HepG2 (cell line): ENCODE data around the gene BBS12. TPM values are rescaled to one million over a fixed set of nuclear protein-coding genes. Genes with fewer than 3 reads are reported as not detected.

Source experiments
- EHMT2 ChIP-seq: fragments of 200-600 bp; sonication (generic); IDR thresholded peaks from 2 replicates; pipeline ENCODE4 v1.7.0; 2017; ENCODE audit warnings: antibody characterized with exemption, low read depth, low read length, borderline replicate concordance
- ESRRA ChIP-seq: sonication (generic); formaldehyde crosslinking; IDR thresholded peaks from 2 replicates; pipeline ENCODE4 v1.5.1; 2020; ENCODE audit warnings: mild to moderate bottlenecking, low read depth, missing genetic modification reagents
- HMGA1 ChIP-seq: sonication (generic); formaldehyde crosslinking; conservative IDR thresholded peaks from 2 replicates; pipeline ENCODE4 v1.4.0; 2020; ENCODE audit warnings: missing genetic modification reagents
- JUND ChIP-seq: sonication (generic); formaldehyde crosslinking; IDR thresholded peaks from 2 replicates; pipeline ENCODE4 v1.8.0; 2022; ENCODE audit warnings: mild to moderate bottlenecking, missing genetic modification reagents
- KLF12 ChIP-seq: sonication (generic); formaldehyde crosslinking; IDR thresholded peaks from 2 replicates; pipeline ENCODE4 v1.4.0; 2020; ENCODE audit warnings: missing genetic modification reagents, borderline replicate concordance
- MED13 ChIP-seq: sonication (generic); formaldehyde crosslinking; IDR thresholded peaks from 2 replicates; pipeline ENCODE4 v1.5.0; 2020; ENCODE audit warnings: missing genetic modification reagents
- MYC ChIP-seq: sonication (generic); formaldehyde crosslinking; IDR thresholded peaks from 2 replicates; pipeline ENCODE4 v1.9.0; 2021; ENCODE audit warnings: missing genetic modification reagents, borderline replicate concordance
- MYPOP ChIP-seq: sonication (generic); formaldehyde crosslinking; IDR thresholded peaks from 2 replicates; pipeline ENCODE4 v1.8.1; 2023; ENCODE audit warnings: mild to moderate bottlenecking, moderate library complexity, missing genetic modification reagents
- NBN ChIP-seq: fragments of 450-650 bp; conservative IDR thresholded peaks from 2 replicates; pipeline ENCODE4 v1.6.1; 2017
- NONO ChIP-seq, 2 experiments: fragments of 450-650 bp in 1 of 2; sonication (generic) in 1 of 2; formaldehyde crosslinking in 1 of 2; IDR thresholded peaks in 1 of 2; conservative IDR thresholded peaks in 1 of 2; 2 replicates each; pipeline versions ENCODE4 v1.6.1 to v1.8.0; 2017 to 2022; ENCODE audit warnings: mild to moderate bottlenecking in 1 of 2, missing genetic modification reagents in 1 of 2, moderate library complexity in 1 of 2
- NPAS2 ChIP-seq: sonication (generic); formaldehyde crosslinking; IDR thresholded peaks from 2 replicates; pipeline ENCODE4 v1.8.0; 2022; ENCODE audit warnings: mild to moderate bottlenecking, missing genetic modification reagents, borderline replicate concordance
- PRPF4 ChIP-seq: fragments of 200-400 bp; formaldehyde crosslinking; IDR thresholded peaks from 2 replicates; pipeline ENCODE4 v1.6.1; 2016; ENCODE audit warnings: low read length, low read depth; ENCODE audit not compliant: poor library complexity, severe bottlenecking
- SAFB2 ChIP-seq: sonication (generic); formaldehyde crosslinking; IDR thresholded peaks from 2 replicates; pipeline ENCODE4 v1.5.1; 2020; ENCODE audit warnings: missing genetic modification reagents, low read depth, mild to moderate bottlenecking, borderline replicate concordance
- SATB2 ChIP-seq: sonication (generic); formaldehyde crosslinking; IDR thresholded peaks from 2 replicates; pipeline ENCODE4 v1.5.0; 2020; ENCODE audit warnings: missing genetic modification reagents
- ZC3H13 ChIP-seq: sonication (generic); formaldehyde crosslinking; IDR thresholded peaks from 2 replicates; pipeline ENCODE4 v1.8.1; 2023; ENCODE audit warnings: mild to moderate bottlenecking, missing genetic modification reagents, moderate library complexity
- ZNF24 ChIP-seq: fragments of 450-650 bp; IDR thresholded peaks from 2 replicates; pipeline ENCODE4 v1.6.1; 2017; ENCODE audit warnings: antibody characterized with exemption, mild to moderate bottlenecking
- ZNF354B ChIP-seq: sonication (generic); formaldehyde crosslinking; IDR thresholded peaks from 2 replicates; pipeline ENCODE4 v1.8.0; 2022; ENCODE audit warnings: mild to moderate bottlenecking, missing genetic modification reagents
- ZNF547 ChIP-seq: sonication (generic); formaldehyde crosslinking; IDR thresholded peaks from 2 replicates; pipeline ENCODE4 v1.5.1; 2020; ENCODE audit warnings: mild to moderate bottlenecking, missing genetic modification reagents
- ZNF777 ChIP-seq: sonication (generic); formaldehyde crosslinking; IDR thresholded peaks from 2 replicates; pipeline ENCODE4 v1.4.0; 2020; ENCODE audit warnings: missing genetic modification reagents
- ZXDC ChIP-seq: sonication (generic); formaldehyde crosslinking; IDR thresholded peaks from 2 replicates; pipeline ENCODE4 v1.5.0; 2020; ENCODE audit warnings: mild to moderate bottlenecking, missing genetic modification reagents
- polyA plus RNA-seq, 8 experiments: library from polyadenylated mRNA; depleted of rRNA in 3 of 8; stranded (reverse) in 7 of 8; unstranded in 1 of 8; fragments of >200 nt; fragmentation: Illumina TruSeq in 4 of 8; extraction: Trizol in 4 of 8; gene quantifications; 2 replicates each; pipeline versions ENCODE4 v1.2.1 to v1.2.3, GENCODE V29; 2011 to 2016; ENCODE audit warnings: low read depth in 4 of 8, missing spikeins in 1 of 8, mixed read lengths in 1 of 8; ENCODE audit not compliant: insufficient read depth in 1 of 8
- total RNA-seq, 5 experiments: library from RNA; depleted of rRNA; stranded (reverse); fragments of >200 nt; fragmentation: Illumina TruSeq; extraction: Trizol; gene quantifications; 2 replicates each; pipeline ENCODE4 v1.2.3, GENCODE V29; 2016; ENCODE audit warnings: low read depth in 1 of 5
- TF ChIP-seq, protein P1 (sequence below): sonication (generic); formaldehyde crosslinking; IDR thresholded peaks from 2 replicates; pipeline ENCODE4 v1.8.1; 2022; ENCODE audit warnings: low read depth, mild to moderate bottlenecking, missing genetic modification reagents
- TF ChIP-seq, protein P2 (sequence below): sonication (generic); formaldehyde crosslinking; IDR thresholded peaks from 2 replicates; pipeline ENCODE4 v1.5.0; 2020; ENCODE audit warnings: missing genetic modification reagents

BBS12 gene
- total and polyA plus RNA-seq, 2 of the 13 experiments (the other 11 are each of a cell fraction or from before 2014, with no cell fraction given): 0.32 to 1.7 TPM

DNA sequence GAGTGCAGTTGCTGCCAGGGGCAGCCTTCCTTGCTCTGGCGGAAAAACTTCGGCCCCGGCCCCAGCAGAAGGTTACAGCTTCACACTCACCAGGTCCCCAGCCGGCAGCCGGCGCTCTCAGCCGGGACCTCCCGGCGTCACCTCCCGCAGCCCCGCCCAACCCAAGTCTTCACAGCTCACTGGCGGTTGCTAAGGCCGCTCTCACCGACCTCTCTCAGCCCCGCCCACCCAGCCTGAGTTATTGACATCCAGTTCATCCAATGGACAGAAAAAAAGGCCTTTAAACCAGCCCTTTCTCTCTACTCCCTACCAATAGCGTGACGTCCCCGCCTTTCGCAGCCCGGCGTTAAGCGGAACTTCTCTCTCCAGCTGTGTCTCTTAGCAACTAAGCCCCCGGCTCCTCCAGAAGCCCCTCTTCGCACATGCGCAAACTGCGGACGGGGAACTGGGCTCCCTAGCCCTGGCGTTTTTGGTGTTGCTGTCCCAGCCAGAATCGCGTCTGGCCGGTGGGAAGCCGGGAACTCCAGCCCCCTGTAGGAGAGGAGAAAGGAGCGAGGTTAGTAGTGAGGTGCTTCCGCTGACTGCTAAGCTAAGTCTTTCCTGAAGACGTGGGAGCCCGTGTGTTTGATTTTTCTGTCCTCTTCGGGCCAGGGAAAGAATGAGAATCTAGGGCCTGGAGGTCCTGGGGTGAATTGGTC lies at the start of gene BBS12 (continued):
- TF ChIP-seq, protein P1, sequence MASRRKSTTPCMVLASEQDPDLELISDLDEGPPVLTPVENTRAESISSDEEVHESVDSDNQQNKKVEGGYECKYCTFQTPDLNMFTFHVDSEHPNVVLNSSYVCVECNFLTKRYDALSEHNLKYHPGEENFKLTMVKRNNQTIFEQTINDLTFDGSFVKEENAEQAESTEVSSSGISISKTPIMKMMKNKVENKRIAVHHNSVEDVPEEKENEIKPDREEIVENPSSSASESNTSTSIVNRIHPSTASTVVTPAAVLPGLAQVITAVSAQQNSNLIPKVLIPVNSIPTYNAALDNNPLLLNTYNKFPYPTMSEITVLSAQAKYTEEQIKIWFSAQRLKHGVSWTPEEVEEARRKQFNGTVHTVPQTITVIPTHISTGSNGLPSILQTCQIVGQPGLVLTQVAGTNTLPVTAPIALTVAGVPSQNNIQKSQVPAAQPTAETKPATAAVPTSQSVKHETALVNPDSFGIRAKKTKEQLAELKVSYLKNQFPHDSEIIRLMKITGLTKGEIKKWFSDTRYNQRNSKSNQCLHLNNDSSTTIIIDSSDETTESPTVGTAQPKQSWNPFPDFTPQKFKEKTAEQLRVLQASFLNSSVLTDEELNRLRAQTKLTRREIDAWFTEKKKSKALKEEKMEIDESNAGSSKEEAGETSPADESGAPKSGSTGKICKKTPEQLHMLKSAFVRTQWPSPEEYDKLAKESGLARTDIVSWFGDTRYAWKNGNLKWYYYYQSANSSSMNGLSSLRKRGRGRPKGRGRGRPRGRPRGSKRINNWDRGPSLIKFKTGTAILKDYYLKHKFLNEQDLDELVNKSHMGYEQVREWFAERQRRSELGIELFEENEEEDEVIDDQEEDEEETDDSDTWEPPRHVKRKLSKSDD (CRISPR knock-in tag): no peak
- TF ChIP-seq NPAS2 (CRISPR knock-in tag): no peak
- no peak for TF ChIP-seq SATB2
- no peak for TF ChIP-seq ZXDC
- TF ChIP-seq SAFB2 (CRISPR knock-in tag): no peak
- TF ChIP-seq ESRRA: no peak
- TF ChIP-seq MED13: no peak
- TF ChIP-seq NBN: no peak
- TF ChIP-seq ZNF354B: no peak
- TF ChIP-seq KLF12: peak; percentile 79; the same call in 1 of the 2 replicates
- no peak for TF ChIP-seq HMGA1 (CRISPR knock-in tag)
- TF ChIP-seq MYPOP: peak; percentile 16; the same call in 1 of the 2 replicates
- no peak for TF ChIP-seq ZNF547
- no peak for TF ChIP-seq EHMT2
- no peak for TF ChIP-seq NONO (IDR thresholded peaks at IDR 0.05)
- no peak for TF ChIP-seq NONO (CRISPR knock-in tag; conservative IDR thresholded peaks at IDR 0.05)
- peak; percentile 33; the same call in 1 of the 2 replicates for TF ChIP-seq MYC (CRISPR knock-in tag)
- no peak for TF ChIP-seq ZNF777 (CRISPR knock-in tag)
- no peak for TF ChIP-seq PRPF4
- TF ChIP-seq, protein P2, sequence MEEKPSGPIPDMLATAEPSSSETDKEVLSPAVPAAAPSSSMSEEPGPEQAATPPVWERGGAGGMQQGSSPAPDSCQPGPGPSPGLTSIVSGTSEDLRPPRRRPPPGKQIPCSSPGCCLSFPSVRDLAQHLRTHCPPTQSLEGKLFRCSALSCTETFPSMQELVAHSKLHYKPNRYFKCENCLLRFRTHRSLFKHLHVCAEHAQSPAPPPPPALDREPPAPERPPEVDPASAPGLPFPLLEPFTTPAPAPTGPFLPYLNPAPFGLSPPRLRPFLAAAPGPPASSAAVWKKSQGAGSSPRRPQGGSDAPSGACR (CRISPR knock-in tag): no peak
- no peak for TF ChIP-seq JUND (CRISPR knock-in tag)
- no peak for TF ChIP-seq ZNF24
- TF ChIP-seq ZC3H13 (CRISPR knock-in tag): no peak
